NB4 (cell line): ENCODE data around the gene RSPH3.
"Not testable (repeated sequence)": the region's sequence is repeated elsewhere in the genome, so short reads cannot be mapped to it uniquely, and the experiment has no call there.

Experiments
- DNase-seq: peaks from one replicate; pipeline ENCODE4 v3.0.0; 2010; ENCODE audit warnings: low read depth
- H3K4me3 ChIP-seq: one replicate; pipeline ENCODE4 v1.5.1; 2011; ENCODE audit warnings: mild to moderate bottlenecking, low read depth, low read length, moderate library complexity
- MYC ChIP-seq: IDR thresholded peaks from 2 replicates; pipeline ENCODE4 v1.6.1; 2011; ENCODE audit warnings: low read depth, low read length
- POLR2A ChIP-seq: IDR thresholded peaks from 2 replicates; pipeline ENCODE4 v1.6.1; 2011; ENCODE audit warnings: mild to moderate bottlenecking; ENCODE audit not compliant: insufficient read length; ENCODE audit errors: extremely low read depth
- TF ChIP-seq, protein P1 (sequence below): IDR thresholded peaks from 2 replicates; pipeline ENCODE4 v1.6.1; 2011; ENCODE audit warnings: low read depth, low read length
- TF ChIP-seq, protein P2 (sequence below): IDR thresholded peaks from one replicate; pipeline ENCODE4 v1.5.1; 2012; ENCODE audit warnings: low read depth, low read length

Gene RSPH3

DNA sequence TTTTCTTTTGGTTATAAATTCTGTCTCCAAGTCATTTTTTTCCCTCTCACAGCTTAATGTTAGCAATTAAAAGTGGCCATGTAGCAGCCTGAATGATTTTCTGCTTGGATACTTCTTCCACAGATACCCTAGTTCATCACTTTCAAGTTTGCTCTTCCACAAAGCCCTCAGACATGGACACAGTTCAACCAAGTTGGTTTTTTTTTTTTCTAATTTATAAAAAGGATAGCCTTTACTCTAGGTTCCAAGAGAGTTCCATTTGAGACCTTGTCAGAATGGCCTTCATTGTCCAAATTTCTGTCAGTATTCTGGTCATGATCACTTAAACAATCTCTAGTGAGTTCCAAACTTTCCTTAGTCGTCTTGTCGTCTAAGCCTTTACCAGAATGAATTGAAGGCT, 40.0 kb downstream of the RSPH3 start:
- no peak overlapping the region for H3K4me3 ChIP-seq
- no peak for DNase-seq
- TF ChIP-seq, protein P1, sequence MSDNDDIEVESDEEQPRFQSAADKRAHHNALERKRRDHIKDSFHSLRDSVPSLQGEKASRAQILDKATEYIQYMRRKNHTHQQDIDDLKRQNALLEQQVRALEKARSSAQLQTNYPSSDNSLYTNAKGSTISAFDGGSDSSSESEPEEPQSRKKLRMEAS: no peak
- TF ChIP-seq, protein P2, sequence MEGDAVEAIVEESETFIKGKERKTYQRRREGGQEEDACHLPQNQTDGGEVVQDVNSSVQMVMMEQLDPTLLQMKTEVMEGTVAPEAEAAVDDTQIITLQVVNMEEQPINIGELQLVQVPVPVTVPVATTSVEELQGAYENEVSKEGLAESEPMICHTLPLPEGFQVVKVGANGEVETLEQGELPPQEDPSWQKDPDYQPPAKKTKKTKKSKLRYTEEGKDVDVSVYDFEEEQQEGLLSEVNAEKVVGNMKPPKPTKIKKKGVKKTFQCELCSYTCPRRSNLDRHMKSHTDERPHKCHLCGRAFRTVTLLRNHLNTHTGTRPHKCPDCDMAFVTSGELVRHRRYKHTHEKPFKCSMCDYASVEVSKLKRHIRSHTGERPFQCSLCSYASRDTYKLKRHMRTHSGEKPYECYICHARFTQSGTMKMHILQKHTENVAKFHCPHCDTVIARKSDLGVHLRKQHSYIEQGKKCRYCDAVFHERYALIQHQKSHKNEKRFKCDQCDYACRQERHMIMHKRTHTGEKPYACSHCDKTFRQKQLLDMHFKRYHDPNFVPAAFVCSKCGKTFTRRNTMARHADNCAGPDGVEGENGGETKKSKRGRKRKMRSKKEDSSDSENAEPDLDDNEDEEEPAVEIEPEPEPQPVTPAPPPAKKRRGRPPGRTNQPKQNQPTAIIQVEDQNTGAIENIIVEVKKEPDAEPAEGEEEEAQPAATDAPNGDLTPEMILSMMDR: no peak
- TF ChIP-seq POLR2A (no peak), MYC (no peak)

DNA sequence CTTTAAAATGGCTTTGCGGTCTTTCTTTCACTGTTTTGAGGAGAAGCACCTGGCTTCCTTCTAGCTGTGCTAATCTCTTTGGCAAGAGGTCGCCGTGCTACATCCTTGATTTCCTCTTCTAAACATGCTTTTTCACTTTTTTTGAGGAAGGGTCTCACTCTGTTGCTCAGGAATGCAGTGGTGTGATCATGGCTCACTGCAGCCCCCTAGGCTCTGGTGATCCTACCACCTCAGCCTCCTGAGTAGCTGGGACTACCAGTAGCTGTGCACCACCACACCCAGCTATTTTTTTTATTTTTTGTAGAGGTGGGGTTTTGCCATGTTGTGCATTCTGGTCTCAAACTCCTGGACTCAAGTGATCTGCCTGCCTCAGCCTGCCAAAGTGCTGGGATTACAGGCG, 40.5 kb downstream of the RSPH3 start:
- no peak for DNase-seq
- TF ChIP-seq, protein P1: no peak
- TF ChIP-seq POLR2A: no peak
- TF ChIP-seq MYC: no peak
- TF ChIP-seq, protein P2: no peak
- no peak overlapping the region for H3K4me3 ChIP-seq

DNA sequence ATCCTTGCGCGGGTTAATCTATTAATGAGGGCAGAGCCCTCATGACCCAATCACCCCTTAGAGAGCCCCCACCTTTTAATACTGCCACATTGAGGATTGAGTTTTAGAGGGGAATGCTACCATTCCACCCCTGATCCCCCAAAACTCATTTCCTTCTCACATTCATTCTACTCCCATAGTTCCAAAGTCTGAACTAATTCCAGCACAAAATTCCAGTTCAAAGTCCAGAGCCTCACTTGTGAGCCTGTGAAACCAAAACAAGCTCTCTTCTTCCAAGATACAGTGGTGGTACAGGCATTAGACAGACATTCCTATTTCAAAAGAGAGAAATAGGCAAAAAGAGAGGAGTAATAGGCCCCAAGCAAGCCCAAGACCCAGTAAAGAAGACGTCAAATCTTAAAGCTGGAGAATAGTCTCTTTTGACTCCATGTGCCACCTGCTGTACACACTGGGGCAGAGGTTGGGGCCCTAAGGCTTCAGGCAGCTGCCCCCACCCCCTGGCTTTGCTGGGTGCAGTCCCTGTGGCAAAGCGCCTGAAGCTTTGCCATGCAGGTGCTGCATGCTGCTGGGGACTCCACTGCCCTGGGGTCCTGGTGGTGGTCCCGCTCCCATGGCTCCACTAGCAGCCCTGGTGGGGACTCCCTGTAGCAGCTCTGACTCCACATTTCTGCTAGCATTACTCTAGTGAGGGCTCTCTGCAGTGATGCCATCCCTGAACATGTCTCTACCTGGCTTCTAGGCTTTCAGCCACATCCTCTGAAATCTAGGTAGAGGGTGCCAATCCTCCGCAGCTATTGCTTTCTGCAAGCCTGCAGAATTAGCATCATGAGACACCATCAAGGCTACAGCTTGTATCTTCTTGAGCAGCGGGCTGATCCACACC, 41.3 kb downstream of the RSPH3 start:
- TF ChIP-seq, protein P2: no peak
- TF ChIP-seq, protein P1: no peak
- TF ChIP-seq POLR2A (no peak), MYC (no peak)
- no peak for DNase-seq
- H3K4me3 ChIP-seq: no peak overlapping the region

DNA sequence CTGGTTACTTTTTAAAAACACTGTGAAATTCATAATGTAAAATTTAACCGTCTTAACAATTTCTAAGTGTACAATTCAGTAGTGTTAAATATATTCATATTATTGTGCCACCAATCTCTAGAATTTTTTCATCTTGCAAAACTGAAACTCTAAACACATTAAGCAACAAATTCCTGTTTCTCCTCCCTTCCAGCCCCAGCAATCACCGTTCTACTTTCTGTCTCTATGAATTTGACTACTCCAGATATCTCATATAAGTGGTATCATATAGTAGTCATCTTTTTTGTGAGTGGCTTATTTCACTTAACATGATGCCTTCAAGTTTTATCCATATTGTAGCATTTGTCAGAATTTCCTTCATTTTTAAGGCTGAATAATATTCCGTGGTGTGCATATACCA, 44.7 kb downstream of the RSPH3 start:
- H3K4me3 ChIP-seq: no peak overlapping the region
- no peak for TF ChIP-seq POLR2A
- TF ChIP-seq, protein P2: no peak
- TF ChIP-seq, protein P1: no peak
- no peak for TF ChIP-seq MYC
- peak; percentile 53 for DNase-seq

DNA sequence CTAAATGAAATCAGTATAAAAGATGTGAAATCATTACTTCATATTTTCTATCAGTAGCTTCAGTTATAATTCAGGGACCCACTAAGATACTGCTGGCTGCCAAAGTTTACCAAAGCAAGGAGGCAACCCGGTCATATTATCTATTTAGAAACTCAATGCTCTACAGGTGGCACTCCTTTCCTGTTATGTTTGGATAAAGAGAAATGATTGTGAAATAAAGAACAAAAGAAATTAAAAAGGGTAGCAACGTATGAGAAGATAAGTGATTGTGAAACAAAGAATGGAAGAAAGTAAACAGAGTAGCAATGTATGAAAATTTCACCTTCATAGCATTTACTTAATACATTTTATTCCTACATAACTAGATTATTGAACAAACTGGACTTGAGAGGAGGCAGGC, 45.2 kb downstream of the RSPH3 start:
- peak; percentile 26 for DNase-seq
- TF ChIP-seq, protein P2: no peak
- TF ChIP-seq POLR2A (no peak), MYC (no peak)
- TF ChIP-seq, protein P1: no peak
- H3K4me3 ChIP-seq: no peak overlapping the region

DNA sequence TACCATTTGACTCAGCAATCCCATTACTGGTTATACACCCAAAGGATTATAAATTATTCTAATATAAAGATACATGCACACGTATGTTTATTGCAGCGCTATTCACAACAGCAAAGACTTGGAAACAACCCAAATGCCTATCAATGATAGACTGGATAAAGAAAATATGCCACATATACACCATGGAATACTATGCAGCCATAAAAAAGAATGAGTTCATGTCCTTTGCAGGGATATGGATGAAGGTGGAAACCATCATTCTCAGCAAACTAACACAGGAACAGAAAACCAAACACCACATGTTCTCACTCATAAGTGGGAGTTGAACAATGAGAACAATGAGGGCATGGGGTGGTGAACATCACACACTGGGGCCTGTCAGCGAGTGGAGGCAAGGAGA, 48.0 kb downstream of the RSPH3 start:
- H3K4me3 ChIP-seq, DNase-seq: not testable (repeated sequence)

DNA sequence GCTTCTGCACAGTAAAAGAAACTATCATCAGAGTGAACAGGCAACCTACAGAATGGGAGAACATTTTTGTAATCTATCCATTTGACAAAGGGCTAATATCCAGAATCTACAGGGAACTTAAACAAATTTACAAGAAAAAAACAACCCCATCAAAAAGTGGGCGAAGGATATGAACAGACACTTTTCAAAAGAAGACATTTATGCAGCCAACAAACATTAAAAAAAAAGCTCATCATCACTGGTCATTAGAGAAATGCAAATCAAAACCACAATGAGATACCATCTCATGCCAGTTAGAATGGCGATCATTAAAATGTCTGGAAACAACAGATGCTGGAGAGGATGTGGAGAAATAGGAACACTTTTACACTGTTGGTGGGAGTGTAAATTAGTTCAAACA, 48.4 kb downstream of the RSPH3 start:
- not testable (repeated sequence) for DNase-seq, H3K4me3 ChIP-seq
